ENCODE results near the gene CASP8.
"Not testable (repeated sequence)": the region's sequence is repeated elsewhere in the genome, so short reads cannot be mapped to it uniquely, and the experiment has no call there.

Gene CASP8

DNA sequence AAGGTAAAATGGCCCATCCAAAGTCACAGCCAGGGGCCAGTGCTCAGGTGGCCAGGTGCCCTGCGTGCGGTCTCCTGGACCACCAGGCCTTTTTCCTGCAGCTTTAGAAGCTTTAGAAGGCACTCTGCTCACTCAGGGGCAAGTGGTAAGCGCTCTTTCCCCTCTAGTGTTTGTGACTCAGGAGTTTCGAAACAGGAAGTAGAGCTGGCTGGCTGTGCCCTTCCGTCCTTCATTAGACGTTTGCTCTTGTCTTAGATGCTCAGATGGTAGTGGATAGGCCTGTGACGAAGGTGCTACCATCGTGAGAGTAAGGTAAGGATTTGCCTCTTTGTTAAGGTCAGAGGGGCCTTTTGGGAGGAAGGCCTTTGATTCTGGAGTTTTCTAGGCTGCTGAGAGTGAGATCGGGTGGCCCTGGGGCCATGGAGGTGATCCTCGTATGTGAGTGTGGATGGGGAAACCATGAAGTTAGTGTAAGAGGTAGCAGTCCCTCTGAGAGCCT lies at the start of gene CASP8:
Gene CASP8 (plus strand): TSS at position 235 of the 499 bp plus-strand sequence. CDS start 5,951 bp downstream, outside the sequence.
- in situ Hi-C loops (cut with MboI; ENCODE audit: low sequenced_read_pairs) = no loop called here

- in situ Hi-C loops (cut with MboI; ENCODE audit: low sequenced_read_pairs) = no loop called here
These were observed 44.4 kb upstream of the CASP8 start for GRCh38 chr2:201215963-201216362.

DNA sequence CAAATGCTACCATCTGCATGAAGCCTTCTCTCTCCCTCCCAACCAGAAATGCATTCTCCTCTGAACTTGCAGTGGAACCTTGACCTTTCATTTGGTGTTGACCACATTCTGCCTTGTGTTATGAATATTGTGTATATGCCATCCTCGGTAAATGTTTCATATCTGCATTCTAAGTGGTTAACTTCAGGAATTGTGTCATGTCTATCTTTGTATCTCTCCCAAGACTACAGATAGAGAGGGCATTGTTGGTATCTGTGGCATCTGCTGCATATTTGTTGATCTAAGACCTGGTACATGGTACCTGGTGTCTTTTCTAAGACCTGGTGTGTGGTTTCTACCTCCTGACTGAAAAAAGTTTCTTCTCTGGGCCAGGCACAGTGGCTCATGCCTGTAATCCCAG lies 43.4 kb upstream of the CASP8 start:
- in situ Hi-C loops (cut with MboI; ENCODE audit: low sequenced_read_pairs) = no loop called here

DNA sequence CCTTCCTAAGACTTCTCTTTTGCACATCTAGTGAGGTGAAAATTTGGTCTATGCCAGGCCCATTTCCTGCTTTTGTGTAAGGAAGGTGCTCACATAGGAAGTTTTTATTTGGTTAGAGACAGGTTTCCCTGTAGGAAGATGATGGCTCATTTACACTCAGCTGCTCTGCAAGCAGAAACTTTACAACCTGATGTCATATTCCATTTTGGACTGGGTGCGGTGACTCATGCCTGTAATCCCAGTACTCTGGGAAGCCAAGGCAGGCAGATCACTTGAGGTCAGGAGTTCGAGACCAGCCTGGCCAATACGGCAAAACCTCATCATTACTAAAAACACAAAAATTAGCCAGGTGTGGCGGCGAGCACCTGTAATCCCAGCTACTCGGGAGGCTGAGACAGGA lies 41.6 kb upstream of the CASP8 start:
- in situ Hi-C loops (cut with MboI; ENCODE audit: low sequenced_read_pairs) = no loop called here

- in situ Hi-C loops (cut with MboI; ENCODE audit: low sequenced_read_pairs) = no loop called here
These were observed 40.8 kb upstream of the CASP8 start for GRCh38 chr2:201219328-201220096.

GRCh38 chr2:201220102-201220570 lies 40.2 kb upstream of the CASP8 start:
- in situ Hi-C loops (cut with MboI; ENCODE audit: low sequenced_read_pairs) = no loop called here

- in situ Hi-C loops (cut with MboI; ENCODE audit: low sequenced_read_pairs) = no loop called here
These were observed 37.0 kb upstream of the CASP8 start for GRCh38 chr2:201223089-201224073.

GRCh38 chr2:201228271-201228911 lies 31.9 kb upstream of the CASP8 start:
- in situ Hi-C loops (cut with MboI; ENCODE audit: low sequenced_read_pairs) = no loop called here

- in situ Hi-C loops (cut with MboI; ENCODE audit: low sequenced_read_pairs) = no loop called here
These were observed 31.4 kb upstream of the CASP8 start for GRCh38 chr2:201228912-201229290.

GRCh38 chr2:201231781-201232466 lies 28.4 kb upstream of the CASP8 start:
- in situ Hi-C loops (cut with MboI; ENCODE audit: low sequenced_read_pairs) = no loop called here

DNA sequence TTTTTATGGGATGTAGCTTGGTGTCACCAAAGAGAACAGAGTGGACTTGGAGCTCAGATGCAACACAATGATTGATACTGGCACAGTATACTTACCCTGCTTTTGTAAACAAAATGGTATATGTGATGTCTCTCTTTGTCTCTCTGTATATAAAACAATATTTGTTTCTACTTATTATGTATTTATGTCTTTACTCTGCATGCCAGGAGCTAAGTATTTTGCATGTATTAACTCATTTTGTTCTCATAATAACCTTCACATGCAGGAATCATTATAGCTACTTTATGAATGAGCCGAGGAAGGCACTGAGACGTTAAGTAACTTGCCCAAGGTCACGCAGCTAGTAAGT lies 27.9 kb upstream of the CASP8 start:
- in situ Hi-C loops (cut with MboI; ENCODE audit: low sequenced_read_pairs) = no loop called here

- in situ Hi-C loops (cut with MboI; ENCODE audit: low sequenced_read_pairs) = no loop called here
These were observed 27.0 kb upstream of the CASP8 start for GRCh38 chr2:201233192-201233811.

GRCh38 chr2:201233812-201234662 lies 26.3 kb upstream of the CASP8 start:
- in situ Hi-C loops (cut with MboI; ENCODE audit: low sequenced_read_pairs) = no loop called here

DNA sequence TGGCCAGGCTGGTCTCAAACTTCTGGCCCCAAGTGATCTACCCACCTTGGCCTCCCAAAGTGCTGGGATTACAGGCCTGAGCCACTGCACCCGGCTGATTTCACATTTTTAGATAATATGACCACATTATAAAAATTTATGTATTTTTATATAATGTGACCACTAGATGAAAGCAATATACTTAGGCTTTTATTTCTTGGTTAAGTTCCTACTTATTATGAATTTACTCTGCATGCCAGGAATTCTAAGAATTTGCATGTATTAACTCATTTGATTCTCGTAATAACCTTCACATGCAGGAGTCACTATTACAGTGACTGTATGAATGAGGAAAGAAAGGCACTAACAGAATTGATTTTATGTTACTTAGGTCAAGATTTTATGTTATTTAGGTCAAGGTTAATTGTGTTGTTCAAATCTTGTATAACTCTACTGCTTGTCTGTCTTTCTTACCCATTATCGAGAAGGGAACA lies 25.6 kb upstream of the CASP8 start:
- in situ Hi-C loops (cut with MboI; ENCODE audit: low sequenced_read_pairs) = no loop called here

- in situ Hi-C loops (cut with MboI; ENCODE audit: low sequenced_read_pairs) = no loop called here
These were observed 24.2 kb upstream of the CASP8 start for GRCh38 chr2:201235860-201236811.

DNA sequence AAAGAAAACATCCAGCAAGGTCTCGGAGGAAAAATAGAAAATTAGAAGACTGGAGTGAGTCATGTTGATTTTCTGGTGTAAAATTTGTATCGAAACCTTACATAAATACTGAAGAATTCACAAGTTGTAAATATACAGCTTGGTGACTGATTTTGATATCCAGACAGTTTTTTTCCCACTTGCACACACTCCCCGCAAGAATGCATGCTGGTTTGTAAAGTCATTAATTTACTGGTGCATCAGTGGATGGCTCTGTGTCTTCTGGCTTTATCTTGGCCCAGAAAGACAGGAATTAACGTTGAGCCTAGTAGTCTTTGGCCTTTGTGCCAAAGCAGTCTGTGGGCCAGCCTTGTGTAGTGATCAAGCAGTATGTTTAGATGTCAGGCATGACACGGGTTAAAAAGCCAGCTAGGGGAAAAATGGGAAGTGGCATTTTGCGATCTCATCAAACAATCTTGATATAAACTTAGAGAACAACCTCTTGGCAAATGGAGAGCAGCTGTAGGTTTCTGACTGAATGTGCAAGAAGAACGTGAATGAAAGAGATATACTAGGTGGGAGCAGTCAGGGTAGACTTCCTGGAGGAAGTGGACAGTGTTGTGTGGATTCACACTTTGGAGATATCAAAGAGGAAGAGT lies 22.7 kb upstream of the CASP8 start:
- in situ Hi-C loops (cut with MboI; ENCODE audit: low sequenced_read_pairs) = no loop called here

GRCh38 chr2:201239167-201239935 lies 21.0 kb upstream of the CASP8 start:
- in situ Hi-C loops (cut with MboI; ENCODE audit: low sequenced_read_pairs) = not testable (repeated sequence)
